ENCODE measurements around the gene PLEKHF1. TPM values are rescaled to one million over a fixed set of nuclear protein-coding genes. Genes with fewer than 3 reads are reported as not detected.

PLEKHF1 gene
- total and polyA plus RNA-seq, 2 of the 8 experiments (the other 6 are each of a cell fraction or from before 2014, with no cell fraction given): 11.1 to 18.4 TPM

DNA sequence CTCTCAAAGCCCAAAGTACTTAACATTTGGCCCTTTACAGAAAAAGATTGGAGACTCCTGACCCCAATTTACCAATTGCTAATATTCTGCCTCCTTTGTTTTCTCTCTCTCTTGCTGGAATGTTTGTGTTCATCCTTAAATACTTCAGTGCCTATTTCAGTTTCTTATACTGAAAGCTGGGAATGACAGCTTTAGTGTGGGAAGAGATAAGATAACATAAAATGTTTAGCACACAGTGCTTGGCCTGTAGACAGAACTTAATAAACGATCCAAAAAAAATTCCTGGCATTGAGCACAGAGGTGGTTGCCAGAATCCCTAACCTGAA, 3.0 kb upstream of the PLEKHF1 start:
- no peaks in the 10 kb centered on the region for H3K9me3 ChIP-seq (ENCODE audit: insufficient read depth in 2 of 2, low read depth in 1 of 2, low read length in 1 of 2)
- H2AFZ ChIP-seq (ENCODE audit: low read length): no peak overlapping the region
- no peak overlapping the region for H2BK12ac ChIP-seq (ENCODE audit: low read depth, low read length)
- no peak overlapping the region for H3K4ac ChIP-seq (replicated peaks; ENCODE audit: insufficient read length, low read depth, low read length)
- H2BK5ac ChIP-seq (ENCODE audit: low read depth, low read length): no peak overlapping the region
- peaks cover 13% of the 10 kb centered on the region for H3K23me2 ChIP-seq (ENCODE audit: low read depth, low read length)
- no peak overlapping the region for H3K27ac ChIP-seq (ENCODE audit: low read depth, low read length)
- no peak overlapping the region for H3K14ac ChIP-seq (ENCODE audit: insufficient read length)
- no peak overlapping the region for H2BK20ac ChIP-seq (ENCODE audit: low read length)
- H3K23ac ChIP-seq (ENCODE audit: insufficient read length): no peak overlapping the region
- H3K4me1 ChIP-seq (replicated peaks in 1 of 4; ENCODE audit: control insufficient read depth in 3 of 4, insufficient read depth in 4 of 4, low read length in 3 of 4): peaks cover 0 to 9% (median 7%) of the 10 kb centered on the region in 4 experiments; a peak in 6 of 7 replicates
- no peak overlapping the region for H2AK5ac ChIP-seq (ENCODE audit: low read depth, low read length)
- CTCF ChIA-PET (ENCODE audit: partially characterized antibody): interaction anchor here (1.5 to 4.0 kb wide), 3 partner anchors 28 to 52 kb away, joined by 3 to 20 read pairs (median 7); no protein-coding TSS in a partner anchor
- H4K5ac ChIP-seq (ENCODE audit: insufficient read length, low read depth, low read length): no peak overlapping the region
- H3K56ac ChIP-seq (replicated peaks; ENCODE audit: insufficient read length, low read depth, low read length): no peak overlapping the region
- no peak for DNase-seq (ENCODE audit: low read depth in 1 of 2, low spot score in 2 of 2)
- 78% methylated on average over 1 of the region's 1 CpG; no CpG with 5 or more reads in 1 of the 2 experiments for WGBS, 2 experiments (ENCODE audit: extremely low coverage in 1 of 2, insufficient coverage in 1 of 2, insufficient read length in 1 of 2, insufficient replicate concordance in 2 of 2, low coverage in 1 of 2, low lambda C conversion rate in 2 of 2, missing lambda C conversion rate in 1 of 2)
- H4K91ac ChIP-seq (replicated peaks; ENCODE audit: insufficient read length, low read length): no peak overlapping the region
- no peak overlapping the region for H2BK15ac ChIP-seq (ENCODE audit: low read length)
- FAIRE-seq: no peak
- TF ChIP-seq GABPA (IDR thresholded peaks at IDR 0.05; ENCODE audit: borderline replicate concordance, insufficient read depth, low read length) (no peak), JUND (IDR thresholded peaks at IDR 0.05; ENCODE audit: low read length) (no peak), SIX5 (IDR thresholded peaks at IDR 0.05; ENCODE audit: low read depth, low read length) (no peak), CTBP2 (IDR thresholded peaks at IDR 0.05; ENCODE audit: borderline replicate concordance, insufficient read depth, insufficient read length, low read length) (no peak), SIRT6 (IDR thresholded peaks at IDR 0.05; ENCODE audit: low read length) (no peak), BCL11A (IDR thresholded peaks at IDR 0.05; ENCODE audit: low read depth in 2 of 2, low read length in 2 of 2) (no peak), TBP (IDR thresholded peaks at IDR 0.05; ENCODE audit: low read depth, low read length) (no peak), RNF2 (IDR thresholded peaks at IDR 0.05; ENCODE audit: borderline replicate concordance, low read depth, low read length, missing control alignments, poor library complexity, severe bottlenecking) (no peak), TEAD4 (IDR thresholded peaks at IDR 0.05; ENCODE audit: low read depth, low read length) (no peak), YY1 (IDR thresholded peaks at IDR 0.05; ENCODE audit: low read depth, low read length) (no peak), ZNF274 (IDR thresholded peaks at IDR 0.05; ENCODE audit: borderline replicate concordance, extremely low read depth, low read length) (no peak), NANOG (IDR thresholded peaks at IDR 0.05; ENCODE audit: insufficient read depth, low read depth, low read length, poor library complexity, severe bottlenecking) (no peak)
- POLR2A ChIA-PET (ENCODE audit: partially characterized antibody): no interaction called here
- no peak overlapping the region for H3K4me2 ChIP-seq (ENCODE audit: insufficient read depth in 1 of 2, low read depth in 2 of 2, low read length in 2 of 2)
- H4K8ac ChIP-seq (ENCODE audit: extremely low read depth, insufficient read depth, low read length): no peak overlapping the region
- H2BK120ac ChIP-seq (replicated peaks; ENCODE audit: low read depth, low read length): no peak overlapping the region
- H3K9ac ChIP-seq (replicated peaks in 1 of 4; ENCODE audit: extremely low read depth in 1 of 4, low read depth in 3 of 4, low read length in 3 of 4): no peak overlapping the region
- peaks cover 0 to 10% (median 1%) of the 10 kb centered on the region in 4 experiments; a peak in 4 of 7 replicates for H3K27me3 ChIP-seq (replicated peaks in 1 of 4; ENCODE audit: control insufficient read depth in 3 of 4, extremely low read depth in 1 of 4, insufficient read depth in 3 of 4, low read length in 3 of 4)
- no peaks in the 10 kb centered on the region for H4K20me1 ChIP-seq (replicated peaks in 1 of 2; ENCODE audit: control insufficient read depth in 1 of 2, insufficient read depth in 2 of 2, low read length in 2 of 2)
- H3K18ac ChIP-seq (ENCODE audit: extremely low read depth, low read length): no peak overlapping the region
- H3K79me2 ChIP-seq (ENCODE audit: control insufficient read depth in 1 of 2, insufficient read depth in 2 of 2, low read length in 2 of 2): no peaks in the 10 kb centered on the region
- H3K4me3 ChIP-seq (ENCODE audit: extremely low read depth in 1 of 4, insufficient read depth in 2 of 4, low read depth in 3 of 4, low read length in 4 of 4): no peak overlapping the region
- H3K79me1 ChIP-seq (ENCODE audit: low read depth, low read length): no peaks in the 10 kb centered on the region
- H3K36me3 ChIP-seq (ENCODE audit: control insufficient read depth in 2 of 4, insufficient read depth in 4 of 4, low read length in 3 of 4): no peaks in the 10 kb centered on the region

Data from H1 (cell line).